Measurements from ENCODE around the gene CPEB1.
A peak's percentile ranks its signal among the peaks of the same experiment; 100 is the strongest.
"Not testable (repeated sequence)": the region's sequence is repeated elsewhere in the genome, so short reads cannot be mapped to it uniquely, and the experiment has no call there.

Gene CPEB1

GRCh38 chr15:82649226-82649999, 2.2 kb upstream of the CPEB1 start:
- no peak for DNase-seq (ENCODE audit: low spot score)

- no peak for DNase-seq (ENCODE audit: low spot score)
Observed at GRCh38 chr15:82648257-82649103, 1.3 kb upstream of the CPEB1 start.

DNA sequence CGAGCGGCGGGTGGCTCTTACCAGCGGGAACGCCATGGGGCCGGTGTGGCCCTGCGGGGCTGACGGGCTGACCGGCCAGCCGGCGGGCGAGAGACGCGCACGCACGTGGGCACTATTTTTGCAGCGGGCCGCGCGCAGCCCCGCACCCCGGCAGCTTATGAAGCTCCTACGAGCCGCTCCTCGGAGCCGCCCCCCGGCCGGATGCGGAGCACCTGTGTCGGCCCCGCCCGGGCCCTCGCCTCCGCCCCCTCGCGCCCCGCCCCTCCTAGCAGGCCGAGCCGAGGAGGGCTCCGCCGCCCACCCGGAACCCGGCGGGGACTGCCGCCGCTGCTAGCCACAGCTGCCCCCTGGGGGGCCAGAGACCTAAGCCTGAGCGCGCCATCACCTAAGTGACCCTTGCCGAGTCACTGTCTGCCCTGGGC, 683 bp upstream of the CPEB1 start:
- peak; percentile 71 for DNase-seq (ENCODE audit: low spot score)

GRCh38 chr15:82646250-82647044, 716 bp downstream of the CPEB1 start:
- DNase-seq (ENCODE audit: low spot score): no peak

GRCh38 chr15:82644967-82645852, 2.0 kb downstream of the CPEB1 start:
- DNase-seq (ENCODE audit: low spot score): not testable (repeated sequence)

DNA sequence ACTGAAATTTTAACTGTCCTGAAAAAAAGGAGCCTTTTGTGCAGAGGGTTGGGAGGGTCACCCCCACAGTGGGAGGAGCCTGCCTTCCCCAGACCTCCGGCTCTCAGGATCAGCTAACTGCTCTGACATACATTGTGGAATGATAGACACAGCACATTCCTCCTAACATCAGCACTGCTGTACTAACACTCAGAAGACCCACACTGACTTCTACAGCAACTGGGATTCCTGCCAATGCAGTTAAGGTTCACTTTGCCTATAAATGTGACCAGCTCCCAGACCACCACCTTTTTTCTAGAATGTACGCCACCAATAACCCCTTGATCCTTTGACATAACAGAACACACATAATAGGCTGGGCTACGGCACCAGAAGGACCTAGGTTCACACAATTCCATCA, 3.2 kb downstream of the CPEB1 start:
- DNase-seq (ENCODE audit: low spot score): no peak

GRCh38 chr15:82642656-82643055, 4.5 kb downstream of the CPEB1 start:
- DNase-seq (ENCODE audit: low spot score): no peak

DNA sequence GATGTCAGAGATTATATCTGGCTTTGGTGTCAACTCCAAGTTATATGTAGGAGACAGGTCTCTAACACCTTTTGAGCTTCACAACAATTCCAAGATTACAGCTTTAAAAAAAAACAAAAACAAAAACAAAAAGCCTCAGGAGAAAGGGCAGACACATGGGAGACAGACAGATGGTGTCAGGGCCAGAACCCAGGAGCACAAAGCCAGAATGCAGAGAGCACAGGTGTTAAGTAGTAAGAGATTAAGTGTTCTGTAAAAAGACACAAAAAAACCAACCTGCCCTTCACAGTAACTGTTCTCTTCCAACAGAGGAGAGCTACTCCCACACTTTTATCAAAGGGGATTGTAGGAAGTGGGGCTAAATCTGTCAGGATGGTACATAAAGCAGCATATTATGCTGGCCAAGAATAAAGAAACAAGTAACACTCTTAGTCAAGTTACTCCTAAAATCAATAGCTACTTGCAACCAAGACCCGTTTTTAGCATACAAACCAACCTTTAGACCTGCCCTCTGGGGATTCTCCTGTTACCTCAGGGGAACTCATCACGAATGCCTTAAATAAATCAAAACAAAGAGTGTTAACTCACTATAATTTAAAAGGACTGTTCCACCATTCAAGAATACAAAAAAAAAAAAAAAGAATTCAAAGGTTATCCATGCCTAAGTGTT, 5.9 kb downstream of the CPEB1 start:
- DNase-seq (ENCODE audit: low spot score): no peak

- no peak for DNase-seq (ENCODE audit: low spot score)
Observed at GRCh38 chr15:82640672-82641071, 6.5 kb downstream of the CPEB1 start.

DNA sequence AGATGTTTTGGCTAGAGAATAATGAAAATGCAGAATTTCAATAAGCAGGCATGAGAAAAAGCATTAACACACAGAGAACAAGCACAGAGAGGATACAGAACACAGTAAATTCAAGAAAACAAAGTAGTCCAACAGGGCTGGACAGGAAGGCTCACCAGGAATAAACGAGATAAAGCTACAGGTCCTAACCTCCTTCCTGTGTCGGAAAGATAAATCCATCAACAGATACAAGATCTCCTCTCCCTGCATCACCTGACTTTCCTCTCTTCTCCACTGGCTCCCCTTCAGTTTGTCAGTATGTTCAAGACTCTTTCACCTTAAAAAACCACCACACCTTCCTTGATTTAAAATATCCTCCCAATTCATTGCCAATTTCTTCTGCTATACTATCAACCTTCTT, 11.4 kb downstream of the CPEB1 start:
- no peak for DNase-seq (ENCODE audit: low spot score)

DNA sequence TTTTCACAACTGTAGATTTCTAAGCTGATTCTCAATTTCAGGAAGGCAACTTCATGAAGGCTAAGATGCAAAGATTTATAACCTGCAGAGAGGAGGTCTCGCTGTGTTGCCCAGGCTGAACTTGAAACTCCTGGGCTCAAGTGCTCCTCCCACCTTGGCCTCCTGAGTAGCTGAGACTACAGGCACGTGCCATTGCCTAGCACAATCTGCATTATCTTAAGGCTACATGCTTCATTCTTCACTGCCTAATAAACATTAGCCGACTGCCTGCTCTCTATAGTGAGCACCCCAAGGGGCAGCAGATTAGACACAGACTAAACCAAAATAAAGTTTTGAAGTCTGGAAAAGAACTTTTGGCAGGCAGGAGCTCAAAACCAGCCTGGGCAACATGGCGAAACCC, 17.1 kb downstream of the CPEB1 start:
- no peak for DNase-seq (ENCODE audit: low spot score)

DNA sequence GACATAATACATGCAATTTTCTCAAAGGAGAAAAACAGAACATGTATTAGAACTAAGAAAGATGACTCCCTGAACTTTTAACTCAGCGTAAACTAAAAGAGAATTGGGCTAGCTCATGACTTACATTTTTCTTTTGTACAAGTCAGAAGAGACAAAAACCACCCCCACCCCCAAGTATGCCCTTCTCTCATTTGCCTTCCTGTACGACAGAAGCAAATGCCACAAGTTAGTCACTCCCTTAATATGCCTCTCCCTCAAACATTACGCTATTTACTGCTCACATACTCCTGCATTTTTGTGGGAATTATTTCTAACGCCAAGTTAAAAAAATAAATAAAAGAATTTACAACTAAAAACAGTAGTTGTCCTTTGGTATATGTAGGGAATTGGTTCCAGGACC, 22.0 kb downstream of the CPEB1 start:
- no peak for DNase-seq (ENCODE audit: low spot score)

DNA sequence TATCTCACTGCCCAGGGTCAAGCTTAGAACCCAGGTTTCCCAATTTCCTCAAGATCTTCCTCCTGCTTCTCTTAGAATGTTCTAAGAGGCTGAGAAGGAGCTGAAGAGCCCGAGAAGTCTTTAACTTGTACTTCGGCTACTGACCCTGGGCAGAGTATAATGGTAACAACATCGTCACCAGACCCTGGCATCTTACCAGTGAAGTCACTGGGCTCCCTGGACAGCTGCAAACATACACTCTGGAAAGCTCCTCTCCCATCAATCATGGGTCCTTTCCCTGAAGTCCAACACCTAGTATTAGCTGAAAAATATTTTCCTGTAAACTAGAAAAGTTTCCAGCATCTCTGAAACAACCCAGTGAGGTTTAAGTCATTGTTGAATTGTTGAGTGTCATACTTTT, 22.7 kb downstream of the CPEB1 start:
- DNase-seq (ENCODE audit: low spot score): no peak

- no peak for DNase-seq (ENCODE audit: low spot score)
Observed at GRCh38 chr15:82624008-82624407, 23.2 kb downstream of the CPEB1 start.

DNA sequence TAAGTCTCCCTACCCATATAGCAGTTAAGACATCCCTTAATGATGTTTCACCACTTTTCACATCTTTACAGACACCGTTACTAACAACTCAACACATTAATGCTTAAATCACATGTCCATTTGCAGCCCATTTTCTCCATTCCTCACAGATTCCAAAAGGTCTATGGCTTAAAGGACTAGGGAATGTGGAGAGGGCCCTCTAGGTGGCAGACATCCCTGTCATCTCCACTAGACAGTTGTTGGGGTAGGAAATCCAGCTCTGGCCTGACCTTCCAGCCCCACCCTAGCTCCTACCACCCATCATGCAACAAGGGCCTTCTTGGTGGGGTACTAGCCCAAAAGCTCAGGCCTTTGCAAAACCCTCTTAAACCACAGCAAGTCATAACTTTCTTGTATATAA, 25.2 kb downstream of the CPEB1 start:
- no peak for DNase-seq (ENCODE audit: low spot score)

GRCh38 chr15:82613747-82614146, 33.4 kb downstream of the CPEB1 start:
- no peak for DNase-seq (ENCODE audit: low spot score)

GRCh38 chr15:82611348-82611747, 35.8 kb downstream of the CPEB1 start:
- no peak for DNase-seq (ENCODE audit: low spot score)

DNA sequence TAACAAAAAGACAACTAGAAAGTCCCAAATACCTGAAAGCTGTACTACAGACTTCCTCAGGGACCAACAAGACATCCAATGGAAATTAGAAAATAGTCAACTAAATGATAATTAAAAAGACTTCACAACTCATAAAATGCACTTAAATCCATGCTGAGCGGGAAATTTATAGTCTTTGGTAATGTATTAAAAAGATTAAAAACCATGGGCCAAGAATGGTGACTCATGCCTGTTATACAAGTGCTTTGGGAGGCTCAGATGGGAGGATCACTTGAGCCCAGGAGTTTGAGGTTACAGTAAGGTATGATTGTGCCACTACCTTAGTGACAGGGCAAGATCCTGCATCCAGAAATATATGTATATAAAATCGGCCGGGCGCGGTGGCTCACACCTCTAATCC, 45.0 kb downstream of the CPEB1 start:
- DNase-seq (ENCODE audit: low spot score): no peak

DNA sequence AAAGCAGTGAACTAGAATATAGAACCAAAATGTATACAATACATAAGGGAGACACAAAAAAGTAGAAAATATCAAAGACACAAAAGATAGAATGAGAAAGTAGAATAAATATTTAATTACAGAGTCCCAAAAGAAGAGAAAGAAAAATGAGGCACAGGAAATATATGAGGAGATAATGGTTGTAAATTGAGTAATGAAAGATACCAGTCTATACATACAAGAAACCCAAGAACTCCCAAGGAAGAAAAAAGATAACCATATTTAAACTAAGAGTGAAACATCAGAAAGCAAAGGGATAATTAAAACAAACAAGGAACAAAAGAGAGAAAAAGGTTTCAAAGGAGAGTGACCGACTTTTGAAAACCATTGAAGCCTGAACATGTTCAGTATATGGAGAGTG, 47.3 kb downstream of the CPEB1 start:
- no peak for DNase-seq (ENCODE audit: low spot score)

GRCh38 chr15:82597815-82598214, 49.3 kb downstream of the CPEB1 start:
- DNase-seq (ENCODE audit: low spot score): no peak

GRCh38 chr15:82595766-82596165, 51.4 kb downstream of the CPEB1 start:
- no peak for DNase-seq (ENCODE audit: low spot score)

Measured in germinal center (tissue), 1 donor.